Measurements from ENCODE around the gene MC2R. TPM values are rescaled to one million over a fixed set of nuclear protein-coding genes. Genes with fewer than 3 reads are reported as not detected.

Gene MC2R
- total RNA-seq, 1 experiment from 2014 or later = not detected

- no peaks in the 10 kb centered on the region; a peak in 1 of 7 replicates for H3K36me3 Mint-ChIP-seq (ENCODE audit: insufficient read depth in 1 of 3, low read depth in 3 of 3)
- Histone ChIP-seq H3T11ph (ENCODE audit: low read length) (no peak overlapping the region), H3K79me1 (ENCODE audit: insufficient read depth, low read depth, low read length, poor library complexity, severe bottlenecking) (no peaks in the 10 kb centered on the region), H3K27me3 (ENCODE audit: insufficient read depth, low read length) (no peaks in the 10 kb centered on the region), H3K27ac (ENCODE audit: insufficient read length, low read depth, low read length) (no peak overlapping the region), H4K91ac (ENCODE audit: insufficient read length, low read depth, low read length) (no peak overlapping the region), H2BK20ac (ENCODE audit: low read depth, low read length, poor library complexity, severe bottlenecking) (no peak overlapping the region), H2BK5ac (ENCODE audit: insufficient read length, low read length) (no peak overlapping the region), H3K23ac (ENCODE audit: insufficient read length, low read depth, low read length) (no peak overlapping the region), H2AFZ (ENCODE audit: low read length) (no peak overlapping the region), H3K4me1 (ENCODE audit: insufficient read depth, low read length) (no peaks in the 10 kb centered on the region), H4K20me1 (ENCODE audit: control insufficient read depth, insufficient read depth, insufficient read length) (no peaks in the 10 kb centered on the region), H3K23me2 (ENCODE audit: insufficient read length, low read depth, low read length, poor library complexity, severe bottlenecking) (no peaks in the 10 kb centered on the region), H4K8ac (replicated peaks; ENCODE audit: insufficient read length, low read depth, low read length) (no peak overlapping the region), H2BK12ac (ENCODE audit: insufficient read length, low read depth, low read length) (no peak overlapping the region), H2BK120ac (ENCODE audit: low read depth, low read length, poor library complexity, severe bottlenecking) (no peak overlapping the region), H2AK5ac (ENCODE audit: insufficient read length, low read length) (no peak overlapping the region), H4K5ac (ENCODE audit: insufficient read length, low read depth, low read length) (no peak overlapping the region), H3K56ac (ENCODE audit: insufficient read length, low read depth, low read length) (no peak overlapping the region), H3K9ac (ENCODE audit: extremely low read depth, insufficient read length, low read length) (no peak overlapping the region), H3K9me3 (ENCODE audit: control insufficient read depth, low read depth, low read length) (no peaks in the 10 kb centered on the region), H3K79me2 (ENCODE audit: insufficient read depth, low read length) (no peaks in the 10 kb centered on the region), H2BK15ac (ENCODE audit: low read depth, low read length) (no peak overlapping the region), H3K18ac (ENCODE audit: insufficient read length, low read depth, low read length) (no peak overlapping the region), H3K14ac (ENCODE audit: insufficient read depth, low read length) (no peak overlapping the region), H3K4me2 (ENCODE audit: insufficient read depth, insufficient read length, low read length) (no peak overlapping the region), H3K4ac (ENCODE audit: low read depth, low read length) (no peak overlapping the region)
- no peak for TF ChIP-seq CTCF (conservative IDR thresholded peaks at IDR 0.05)
- no peak for DNase-seq
- H3K4me3 Mint-ChIP-seq = no peak overlapping the region
- 0 out of 4 replicates have a peak, but pooled peaks cover 0 to 3% of the 10 kb centered on the region in 2 experiments for H3K4me1 Mint-ChIP-seq
- H3K27me3 Mint-ChIP-seq (ENCODE audit: low read depth) = no peaks in the 10 kb centered on the region; the same call in 1 of the 2 replicates
- H3K9me3 Mint-ChIP-seq = no peaks in the 10 kb centered on the region
- WGBS (ENCODE audit: extremely low coverage, insufficient read length, low lambda C conversion rate) = no CpG with 5 or more reads among the region's 3 CpGs
- H3K27ac Mint-ChIP-seq = no peak overlapping the region
Observed at GRCh38 chr18:13917401-13917800, 2.1 kb upstream of the MC2R start.
